NCI-H146 treated with DMSO at 0.1 percent for 48 hours (cell line): ENCODE measurements around the gene TMEM138.

Experiments used
- DNase-seq: peaks from one replicate; lab custom pipeline; 2025; ENCODE audit not compliant: unreplicated experiment; lab: John Stamatoyannopoulos, UW

TMEM138 gene

GRCh38 chr11:61404641-61405040 is 42.5 kb downstream of the TMEM138 start:
- no peak for DNase-seq

- DNase-seq: no peak
Measured at GRCh38 chr11:61406067-61406466, 43.9 kb downstream of the TMEM138 start.

GRCh38 chr11:61406991-61407728 is 45.0 kb downstream of the TMEM138 start:
- DNase-seq: no peak

DNA sequence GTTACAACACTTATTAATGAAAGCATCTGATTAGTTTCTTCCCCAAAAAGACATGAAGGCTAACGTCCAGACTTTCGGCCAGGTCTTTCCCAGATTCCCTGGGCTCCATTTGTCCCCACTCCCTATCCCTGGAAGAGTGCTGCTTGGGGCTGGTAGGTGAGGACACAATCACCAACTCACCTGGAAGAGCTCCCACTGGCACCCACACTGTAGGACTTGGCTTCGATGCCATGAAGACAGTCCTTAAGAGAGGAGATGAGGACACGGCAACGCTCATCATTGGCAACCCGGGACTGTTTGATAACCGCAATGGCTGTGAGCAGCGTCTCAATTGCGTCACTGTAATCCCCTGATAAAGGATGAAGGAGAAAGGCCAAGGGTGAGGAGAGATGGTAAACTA is 49.4 kb downstream of the TMEM138 start:
- DNase-seq: no peak

GRCh38 chr11:61413496-61413895 is 51.3 kb downstream of the TMEM138 start:
- DNase-seq: no peak

- DNase-seq: no peak
Measured at GRCh38 chr11:61414547-61414946, 52.4 kb downstream of the TMEM138 start.

- DNase-seq: no peak
Measured at GRCh38 chr11:61415381-61415780, 53.2 kb downstream of the TMEM138 start.

DNA sequence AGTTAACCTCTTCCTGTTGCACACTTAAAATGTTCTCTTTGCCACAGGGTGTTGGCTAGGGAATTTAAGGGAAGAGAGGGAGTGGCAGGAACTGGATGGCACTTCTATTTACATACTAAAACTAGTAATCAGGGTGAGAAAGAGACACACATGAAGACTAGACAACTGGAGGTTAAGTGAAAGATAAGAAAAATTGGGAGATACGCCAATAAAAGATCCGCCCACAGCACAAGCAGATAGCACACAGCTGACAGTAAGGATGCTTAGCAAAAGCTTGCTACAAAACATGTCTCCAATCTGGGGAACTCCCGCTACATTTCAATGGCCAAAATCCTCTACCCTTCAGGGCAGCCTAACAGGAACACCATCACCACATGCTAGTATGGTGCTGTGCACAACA is 54.8 kb downstream of the TMEM138 start:
- no peak for DNase-seq

DNA sequence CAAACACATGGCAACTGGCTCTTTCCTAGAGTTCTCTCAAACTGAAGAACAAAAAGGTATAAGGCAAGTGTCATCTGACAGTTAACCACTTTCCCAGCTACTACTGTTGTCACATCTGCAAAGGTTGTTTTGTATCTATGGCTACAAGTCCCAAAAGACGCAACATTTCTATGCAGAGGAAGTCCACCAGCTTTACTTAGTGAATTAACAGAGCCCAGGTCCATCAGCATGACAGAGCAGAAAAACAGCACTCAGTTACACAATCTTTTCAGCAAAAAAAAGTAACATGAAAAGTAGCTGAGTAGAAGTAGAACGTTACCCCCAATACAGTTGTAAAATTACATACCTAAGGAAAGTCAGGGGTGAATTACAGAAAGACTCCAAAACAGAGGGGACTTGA is 55.5 kb downstream of the TMEM138 start:
- no peak for DNase-seq

DNA sequence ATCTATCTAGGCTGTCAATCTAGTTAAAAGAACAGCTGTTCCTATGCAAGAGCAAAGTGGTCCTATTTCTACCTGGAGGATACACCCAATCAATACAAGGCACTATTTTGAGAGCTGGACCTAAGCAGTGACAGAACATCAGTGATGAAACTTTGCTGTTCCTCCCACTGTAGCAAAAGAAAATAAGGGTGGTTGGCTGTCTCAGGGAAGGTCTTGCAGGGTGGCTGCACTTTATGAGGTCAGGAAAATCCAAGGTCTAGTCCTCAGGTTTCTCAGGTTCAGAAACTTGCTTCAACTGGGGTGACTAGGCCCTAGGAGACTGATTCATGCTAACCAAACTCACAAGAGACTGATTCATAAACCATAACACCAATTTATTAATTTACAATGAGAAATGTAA is 56.0 kb downstream of the TMEM138 start:
- no peak for DNase-seq
